Measurements from ENCODE around the gene DISP3.

Gene DISP3

GRCh38 chr1:11487196-11487751 lies 8.3 kb downstream of the DISP3 start:
- no peak for DNase-seq (ENCODE audit: low spot score)

GRCh38 chr1:11488201-11488770 lies 9.3 kb downstream of the DISP3 start:
- DNase-seq (ENCODE audit: low spot score) = no peak

- no peak for DNase-seq (ENCODE audit: low spot score)
Observed at GRCh38 chr1:11488966-11489625, 10.1 kb downstream of the DISP3 start.

GRCh38 chr1:11492235-11492634 lies 13.3 kb downstream of the DISP3 start:
- DNase-seq (ENCODE audit: low spot score) = no peak

- DNase-seq (ENCODE audit: low spot score) = no peak
Observed at GRCh38 chr1:11493972-11494655, 15.2 kb downstream of the DISP3 start.

- no peak for DNase-seq (ENCODE audit: low spot score)
Observed at GRCh38 chr1:11494771-11495170, 15.8 kb downstream of the DISP3 start.

- DNase-seq (ENCODE audit: low spot score) = no peak
Observed at GRCh38 chr1:11495579-11495978, 16.6 kb downstream of the DISP3 start.

GRCh38 chr1:11496551-11497080 lies 17.7 kb downstream of the DISP3 start:
- DNase-seq (ENCODE audit: low spot score) = no peak

GRCh38 chr1:11498956-11499594 lies 20.1 kb downstream of the DISP3 start:
- DNase-seq (ENCODE audit: low spot score) = no peak

- no peak for DNase-seq (ENCODE audit: low spot score)
Observed at GRCh38 chr1:11499601-11500331, 20.8 kb downstream of the DISP3 start.

- DNase-seq (ENCODE audit: low spot score) = no peak
Observed at GRCh38 chr1:11500881-11501280, 21.9 kb downstream of the DISP3 start.

- peak; percentile 10 for DNase-seq (ENCODE audit: low spot score)
Observed at GRCh38 chr1:11501491-11501897, 22.5 kb downstream of the DISP3 start.

GRCh38 chr1:11501906-11502485 lies 23.0 kb downstream of the DISP3 start:
- DNase-seq (ENCODE audit: low spot score) = no peak

- no peak for DNase-seq (ENCODE audit: low spot score)
Observed at GRCh38 chr1:11502516-11502915, 23.6 kb downstream of the DISP3 start.

GRCh38 chr1:11504599-11504998 lies 25.6 kb downstream of the DISP3 start:
- no peak for DNase-seq (ENCODE audit: low spot score)

GRCh38 chr1:11505591-11506538 lies 26.9 kb downstream of the DISP3 start:
- no peak for DNase-seq (ENCODE audit: low spot score)

GRCh38 chr1:11507309-11507708 lies 28.4 kb downstream of the DISP3 start:
- DNase-seq (ENCODE audit: low spot score) = no peak

GRCh38 chr1:11513681-11514080 lies 34.7 kb downstream of the DISP3 start:
- no peak for DNase-seq (ENCODE audit: low spot score)

- no peak for DNase-seq (ENCODE audit: low spot score)
Observed at GRCh38 chr1:11514366-11514765, 35.4 kb downstream of the DISP3 start.
